GM18870 (cell line): Measurements from ENCODE around the gene MED27.

Experiments
- ATAC-seq: cut with Tn5 transposase; IDR thresholded peaks from one replicate; pipeline ENCODE4 v1.9.1; 2021; ENCODE audit warnings: moderate library complexity; ENCODE audit not compliant: unreplicated experiment

Gene MED27, protein sequence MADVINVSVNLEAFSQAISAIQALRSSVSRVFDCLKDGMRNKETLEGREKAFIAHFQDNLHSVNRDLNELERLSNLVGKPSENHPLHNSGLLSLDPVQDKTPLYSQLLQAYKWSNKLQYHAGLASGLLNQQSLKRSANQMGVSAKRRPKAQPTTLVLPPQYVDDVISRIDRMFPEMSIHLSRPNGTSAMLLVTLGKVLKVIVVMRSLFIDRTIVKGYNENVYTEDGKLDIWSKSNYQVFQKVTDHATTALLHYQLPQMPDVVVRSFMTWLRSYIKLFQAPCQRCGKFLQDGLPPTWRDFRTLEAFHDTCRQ

DNA sequence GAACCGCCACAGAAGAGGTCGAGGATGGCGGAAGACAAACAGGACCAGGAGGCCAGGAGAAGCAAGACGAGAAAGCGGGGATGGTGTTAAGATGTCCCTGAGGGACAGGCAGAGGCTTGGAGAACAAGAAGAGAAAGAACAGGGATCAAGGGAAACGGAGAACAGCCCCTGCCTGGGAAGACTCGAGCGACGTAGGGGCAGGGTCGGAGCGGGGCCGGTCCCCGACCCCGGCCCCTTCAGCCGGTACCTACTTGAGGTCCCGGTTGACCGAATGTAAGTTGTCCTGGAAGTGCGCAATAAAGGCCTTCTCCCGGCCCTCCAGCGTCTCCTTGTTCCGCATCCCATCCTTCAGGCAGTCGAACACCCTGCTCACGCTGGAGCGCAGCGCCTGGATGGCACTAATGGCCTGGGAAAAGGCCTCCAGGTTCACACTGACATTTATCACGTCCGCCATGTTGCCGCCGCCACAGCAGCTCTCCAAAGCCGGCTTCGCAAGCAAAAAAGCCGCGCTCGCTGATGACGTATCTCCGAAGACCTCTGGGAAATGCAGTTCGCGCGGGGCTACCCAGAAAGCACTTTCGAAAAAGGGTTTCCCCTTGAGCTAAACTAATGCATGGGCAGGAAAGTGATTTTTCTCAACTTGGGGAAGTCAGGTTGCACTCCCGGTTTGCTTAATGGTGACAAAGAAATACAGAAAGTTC is at the start of gene MED27:
Gene MED27, minus strand, starts transcription at position 477 of the 701 bp plus-strand sequence. Its CDS starts 23 bp downstream, at position 454.
- ATAC-seq: peak; percentile 83

DNA sequence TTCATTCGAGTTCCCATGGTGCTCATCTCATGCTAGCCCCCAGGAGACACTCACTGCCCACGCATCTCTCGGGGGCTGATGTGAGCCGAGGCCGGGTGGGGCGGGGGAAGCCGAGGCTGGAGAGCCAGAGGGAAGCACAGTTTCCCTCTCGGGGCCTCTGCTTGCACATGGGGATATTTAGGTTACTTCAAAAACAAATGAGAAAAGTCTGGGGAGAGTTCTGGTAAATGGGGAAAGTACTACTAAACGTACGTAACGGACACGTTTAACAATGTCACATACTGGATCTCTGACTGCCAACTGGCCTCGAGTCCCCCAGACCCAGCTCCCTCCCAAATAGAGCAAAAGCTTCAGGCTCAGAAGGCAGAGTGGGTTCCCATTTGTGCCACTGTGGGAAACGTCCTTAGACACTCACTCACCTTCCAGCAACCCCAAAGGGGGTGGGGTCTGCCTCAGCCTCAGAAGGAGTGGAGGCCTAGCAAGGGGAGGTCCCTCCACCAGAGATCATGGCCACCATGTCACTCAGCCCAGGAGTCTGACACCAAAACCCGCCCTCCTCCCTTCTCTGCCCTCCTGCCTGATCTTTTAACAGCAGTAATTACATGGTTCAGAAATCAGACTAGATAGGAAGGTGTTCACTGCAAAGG is 48.3 kb upstream of the MED27 start:
- ATAC-seq: no peak

DNA sequence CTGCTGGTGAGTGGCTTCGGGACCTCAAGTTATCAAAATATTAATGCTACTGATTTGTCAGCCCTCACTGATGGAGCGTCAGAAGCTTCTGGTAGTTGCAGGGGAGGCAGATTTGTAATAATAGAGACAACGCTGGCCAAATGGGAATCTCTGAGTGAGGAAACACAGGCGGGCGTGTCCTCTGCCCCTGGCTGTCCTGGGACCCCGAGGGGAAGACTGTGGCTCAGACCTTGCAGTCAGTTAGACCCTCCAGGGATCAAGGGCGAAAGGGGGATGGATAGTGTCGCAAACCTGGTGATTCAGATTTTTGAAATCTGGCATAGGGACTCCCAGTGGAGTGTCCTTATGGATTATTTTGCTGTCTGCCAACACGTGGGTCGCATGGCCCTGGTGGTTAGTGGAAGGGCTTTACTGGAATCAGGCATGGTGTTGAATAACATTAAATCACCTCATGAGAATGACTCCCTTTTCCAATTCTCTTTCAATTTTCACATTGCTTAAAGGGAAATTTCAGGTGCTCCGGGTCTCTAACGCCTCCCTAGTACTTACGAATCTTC is 47.1 kb upstream of the MED27 start:
- ATAC-seq: no peak

DNA sequence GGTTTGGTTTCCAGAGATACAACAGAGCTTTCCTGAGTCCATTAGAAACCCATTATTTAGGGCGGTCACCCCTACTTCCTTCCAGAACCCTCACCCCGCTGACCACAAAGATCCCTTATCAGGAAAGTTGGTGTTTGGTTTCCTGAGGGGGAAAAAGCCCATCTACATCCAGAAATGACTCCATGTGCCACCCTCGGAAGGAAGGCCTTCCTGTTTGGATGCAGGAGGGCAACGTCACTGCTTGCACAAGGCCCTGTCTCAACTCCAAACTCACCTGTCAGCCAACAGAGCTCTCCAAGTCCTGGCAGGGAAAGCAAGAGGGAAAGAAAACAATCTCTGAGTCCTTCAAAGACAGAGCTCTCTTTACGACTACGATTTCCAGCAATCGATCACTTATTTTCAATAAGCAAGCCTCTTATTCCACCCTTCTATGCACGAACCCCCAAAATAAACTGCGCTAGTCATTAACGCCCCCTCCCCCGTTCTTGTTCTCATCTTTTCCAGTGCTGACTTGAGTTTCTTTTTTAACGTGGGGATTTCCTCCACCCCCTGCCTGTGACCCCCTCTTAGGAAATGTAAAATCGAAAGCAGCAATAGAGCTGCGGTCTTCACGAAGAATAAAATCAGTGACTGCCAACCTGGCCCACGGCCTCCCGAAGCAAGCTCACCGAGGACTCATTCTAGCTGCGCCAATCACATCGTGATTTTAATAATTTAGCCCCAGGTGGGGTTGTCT is 46.4 kb upstream of the MED27 start:
- no peak for ATAC-seq

DNA sequence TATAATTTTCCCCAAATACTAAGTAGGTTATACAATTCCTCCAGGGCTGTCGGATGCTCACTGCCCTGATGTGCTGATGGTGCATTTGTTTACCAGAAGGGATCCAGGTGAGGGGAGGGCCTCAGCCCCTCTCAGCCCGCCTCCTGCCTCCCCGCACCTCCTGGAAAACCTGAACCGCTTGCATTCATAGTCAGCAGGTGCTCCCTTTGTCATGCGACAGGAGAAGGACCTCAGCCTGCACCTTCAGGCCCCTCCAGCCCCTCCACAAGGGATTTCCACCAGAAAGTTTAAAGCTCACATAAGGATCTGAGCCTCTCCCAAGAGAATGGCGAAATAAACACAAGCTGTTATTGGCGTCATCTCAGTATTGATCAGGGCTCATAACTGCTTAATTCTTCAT is 45.7 kb upstream of the MED27 start:
- no peak for ATAC-seq

DNA sequence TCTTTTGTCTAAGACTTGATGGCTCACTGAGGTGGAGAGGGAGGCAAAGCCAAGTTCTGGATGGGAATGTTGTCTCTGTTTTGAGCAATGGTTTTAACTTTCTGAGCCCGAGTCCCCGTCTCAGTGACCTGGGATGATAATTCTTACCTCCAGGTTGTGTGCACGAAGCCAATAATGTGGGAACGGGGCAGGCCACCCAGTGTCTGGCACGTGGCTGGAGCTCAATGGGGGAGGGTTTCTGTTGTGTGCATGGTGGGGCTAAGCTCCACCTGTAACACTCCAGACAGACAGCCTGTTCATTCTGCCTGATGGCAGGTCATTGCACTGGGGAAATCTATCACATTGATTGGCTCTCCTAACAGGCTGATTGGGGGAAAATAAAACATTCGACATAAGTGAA is 45.1 kb upstream of the MED27 start:
- no peak for ATAC-seq

DNA sequence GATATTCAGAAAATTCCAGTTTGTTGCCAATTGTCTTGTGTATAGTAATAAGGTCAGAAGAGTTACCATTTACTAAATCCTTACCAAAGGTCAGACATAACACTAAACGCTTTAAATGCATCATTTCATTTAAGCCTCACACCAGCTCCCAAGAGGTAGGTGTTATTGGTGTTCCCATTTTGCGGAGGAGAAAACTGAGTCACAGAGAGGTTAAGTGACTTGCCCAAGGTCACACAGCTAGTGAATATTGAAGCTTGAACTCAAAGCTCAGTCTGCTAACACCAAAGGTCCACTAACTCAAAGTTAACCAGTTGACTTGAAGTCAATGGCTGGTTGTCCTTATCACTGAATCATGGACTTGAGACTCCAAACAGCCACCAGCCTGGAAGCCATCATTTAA is 41.4 kb upstream of the MED27 start:
- ATAC-seq: no peak

DNA sequence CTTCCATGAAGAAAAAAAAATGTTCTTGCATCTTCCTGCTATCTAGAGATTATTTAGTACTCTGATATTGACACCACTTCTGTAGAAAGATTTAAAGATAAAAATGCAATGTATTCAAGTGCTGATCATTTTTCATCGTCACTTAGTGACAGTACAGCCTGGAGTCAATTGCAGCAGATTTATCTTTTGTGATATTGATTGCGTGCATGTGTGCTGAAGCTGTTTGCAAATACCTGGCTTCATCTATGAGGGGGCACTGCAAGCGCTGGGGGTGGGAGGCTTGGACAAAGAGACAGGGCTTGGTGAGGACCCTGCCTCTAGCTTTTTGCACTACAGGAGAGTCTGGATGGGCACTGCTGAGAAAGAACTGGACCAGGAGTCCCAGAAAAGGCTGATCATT is 38.0 kb upstream of the MED27 start:
- no peak for ATAC-seq

DNA sequence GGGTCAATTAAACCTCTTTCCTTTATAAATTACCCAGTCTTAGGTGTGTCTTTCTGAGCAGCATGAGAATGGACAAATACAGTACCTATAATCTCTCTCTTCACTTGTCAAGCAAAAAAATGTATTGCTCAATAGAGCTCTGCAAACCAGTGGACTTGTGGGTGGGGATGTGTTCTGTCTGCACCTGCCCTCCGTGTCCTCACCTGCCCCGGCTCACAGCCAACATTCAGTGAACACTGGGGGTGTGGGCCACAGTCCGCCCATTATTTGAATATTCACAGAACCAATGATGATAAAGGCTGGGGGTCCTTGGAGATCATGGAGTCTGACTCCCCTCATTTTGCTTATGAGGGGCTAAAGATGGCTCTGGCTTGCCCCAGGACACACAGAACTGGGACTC is 36.9 kb upstream of the MED27 start:
- ATAC-seq: no peak

DNA sequence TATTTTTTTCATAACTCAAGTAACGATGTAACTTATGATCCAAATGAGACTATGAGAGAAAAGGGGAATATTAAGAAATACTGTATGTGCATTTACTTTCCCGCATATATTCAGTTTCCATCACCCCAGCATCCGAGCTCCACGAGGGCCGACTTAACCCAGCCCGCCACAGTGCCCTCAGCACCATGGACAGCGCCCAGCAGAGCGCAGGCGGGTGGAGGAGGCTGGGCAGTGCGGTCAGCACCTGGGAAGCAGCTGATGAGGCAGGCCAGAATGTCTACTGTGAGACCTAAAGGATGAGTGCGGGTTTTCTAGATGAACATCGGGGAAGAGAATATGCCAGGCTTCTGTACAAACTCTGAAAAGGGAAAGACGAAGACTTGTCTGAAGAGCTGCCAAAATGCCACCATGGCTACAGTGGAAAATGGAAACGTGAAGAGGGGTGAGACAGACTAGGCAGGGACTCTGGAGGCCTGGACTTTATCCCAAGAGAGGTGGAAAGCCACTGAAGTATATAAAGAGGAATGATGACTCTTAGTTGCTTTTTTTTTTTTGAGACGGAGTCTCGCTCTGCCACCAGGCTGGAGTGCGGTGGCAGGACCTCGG is 34.5 kb upstream of the MED27 start:
- no peak for ATAC-seq

DNA sequence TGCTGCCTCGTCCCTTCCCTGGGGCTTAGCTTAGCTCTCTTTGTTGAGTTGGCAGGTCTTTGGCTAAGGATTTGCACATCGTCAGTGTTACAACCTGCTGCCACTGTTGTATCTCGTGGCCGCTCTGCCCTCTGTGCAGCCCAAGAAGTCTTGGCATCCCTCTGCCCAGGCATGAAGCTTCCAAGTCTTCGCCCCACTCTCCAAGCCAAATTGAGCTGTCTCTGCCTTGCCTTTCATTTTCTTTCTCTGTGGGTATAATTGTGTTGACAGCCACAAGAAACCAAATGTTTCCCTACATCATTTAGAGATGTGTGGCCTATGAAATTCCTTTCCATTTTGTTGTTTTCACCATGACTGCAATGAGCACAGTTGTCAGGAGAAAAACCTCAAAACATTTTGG is 29.6 kb upstream of the MED27 start:
- ATAC-seq: no peak

DNA sequence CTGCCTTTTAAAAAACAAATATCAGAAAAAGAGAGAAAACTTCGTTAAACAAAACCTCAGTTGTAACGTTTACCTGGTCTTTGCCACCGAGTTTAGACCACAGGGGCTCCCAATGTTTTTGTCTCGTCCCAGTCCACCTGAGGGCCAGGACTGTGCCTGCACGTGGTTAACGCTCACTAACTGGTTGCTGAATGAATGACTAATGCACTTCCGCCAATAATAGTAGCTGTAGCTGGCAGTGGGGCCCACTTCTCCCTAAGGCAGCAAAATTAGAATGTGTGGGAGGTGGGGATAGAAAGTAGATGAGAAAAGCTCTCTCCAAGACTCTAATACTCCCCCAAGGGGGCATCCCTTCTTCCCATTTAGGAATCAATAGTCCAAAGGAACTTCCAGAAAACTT is 29.1 kb upstream of the MED27 start:
- ATAC-seq: no peak

DNA sequence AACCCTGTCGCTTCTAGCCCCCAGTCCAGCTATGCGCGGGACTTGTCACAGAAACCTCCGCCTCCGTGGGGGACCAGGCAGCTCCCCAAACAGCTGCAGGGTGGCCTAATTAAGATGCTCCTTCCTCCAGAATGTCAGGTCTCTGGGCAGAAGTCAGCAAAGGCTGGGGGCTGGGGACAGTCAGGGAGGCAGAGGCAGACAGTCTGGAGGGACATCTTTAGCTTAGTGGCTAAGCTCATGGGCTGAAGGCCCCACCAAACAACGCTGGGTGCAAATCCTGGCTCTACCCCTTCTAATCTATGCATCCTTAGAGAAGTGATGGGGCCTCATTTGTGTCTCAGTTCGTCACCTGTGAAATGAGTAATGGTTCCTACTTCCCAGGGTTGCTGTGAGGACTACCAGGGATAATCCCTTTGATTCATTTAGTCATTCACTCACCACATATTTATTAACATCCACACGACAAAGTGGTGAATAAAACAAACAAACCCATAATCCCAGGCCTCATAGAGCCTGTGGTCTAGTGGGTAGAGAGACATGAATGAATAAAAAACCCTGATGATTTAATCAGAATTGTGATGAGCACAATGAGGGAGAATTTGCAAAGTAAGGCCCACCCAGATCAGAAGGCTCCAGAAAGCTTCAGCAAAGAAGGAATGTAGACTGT is 20.2 kb upstream of the MED27 start:
- ATAC-seq: no peak

DNA sequence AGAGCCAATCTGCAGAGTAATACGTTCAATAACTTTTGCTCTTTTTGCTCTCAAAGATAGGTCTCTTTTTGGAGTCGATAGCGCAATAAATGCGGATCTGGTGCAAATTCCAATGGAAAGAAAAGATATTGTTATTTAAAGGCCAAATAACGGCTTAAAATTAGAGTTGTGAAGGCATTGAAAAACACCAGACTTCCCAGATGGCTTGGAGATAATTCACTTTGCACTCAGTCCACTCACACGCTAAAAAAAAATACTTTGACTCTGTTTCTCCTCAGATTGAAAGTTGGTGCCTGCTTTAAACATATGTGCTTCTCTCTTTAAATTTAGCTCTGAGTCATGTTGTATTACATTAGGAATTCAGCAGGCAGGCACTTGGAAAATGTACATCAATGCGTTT is 19.5 kb upstream of the MED27 start:
- ATAC-seq: no peak

DNA sequence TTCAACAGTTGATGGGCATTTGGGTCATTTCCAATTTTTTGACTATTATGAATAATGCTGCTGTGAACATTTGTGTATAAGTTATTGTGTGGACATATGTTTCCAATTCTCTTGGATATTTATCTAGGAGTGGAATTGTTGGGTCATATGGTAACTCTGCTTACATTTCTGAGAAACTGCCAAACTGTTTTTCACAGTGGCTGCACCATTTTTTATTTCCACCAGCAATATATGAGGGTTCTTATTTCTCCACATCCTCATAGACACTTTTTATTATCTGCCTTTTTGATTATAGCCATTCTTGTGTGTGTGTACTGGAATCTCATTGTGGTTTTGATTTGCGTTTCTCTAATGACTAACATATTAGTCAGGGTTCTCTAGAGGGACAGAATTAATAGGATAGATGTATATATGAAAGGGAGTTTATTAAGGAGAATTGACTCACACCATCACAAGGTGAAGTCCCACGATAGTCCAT is 14.7 kb upstream of the MED27 start:
- no peak for ATAC-seq

DNA sequence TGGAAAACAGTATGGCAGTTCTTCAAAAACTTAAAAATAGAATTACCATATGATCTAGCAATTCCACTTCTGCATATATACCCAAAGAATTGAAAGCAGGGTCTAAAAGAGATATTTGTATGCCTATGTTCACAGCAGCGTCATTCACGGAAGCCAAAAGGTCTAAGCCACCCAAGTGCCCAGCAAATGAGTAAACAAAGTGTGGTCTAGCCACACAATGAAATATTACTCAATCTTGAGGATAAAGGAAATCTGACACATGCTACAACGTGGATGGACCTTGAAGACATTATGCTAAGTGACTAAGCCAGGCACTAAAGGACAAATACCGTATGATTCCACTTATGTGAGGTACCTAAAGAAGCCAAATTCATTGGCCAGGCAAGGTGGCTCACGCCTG is 11.1 kb upstream of the MED27 start:
- no peak for ATAC-seq

DNA sequence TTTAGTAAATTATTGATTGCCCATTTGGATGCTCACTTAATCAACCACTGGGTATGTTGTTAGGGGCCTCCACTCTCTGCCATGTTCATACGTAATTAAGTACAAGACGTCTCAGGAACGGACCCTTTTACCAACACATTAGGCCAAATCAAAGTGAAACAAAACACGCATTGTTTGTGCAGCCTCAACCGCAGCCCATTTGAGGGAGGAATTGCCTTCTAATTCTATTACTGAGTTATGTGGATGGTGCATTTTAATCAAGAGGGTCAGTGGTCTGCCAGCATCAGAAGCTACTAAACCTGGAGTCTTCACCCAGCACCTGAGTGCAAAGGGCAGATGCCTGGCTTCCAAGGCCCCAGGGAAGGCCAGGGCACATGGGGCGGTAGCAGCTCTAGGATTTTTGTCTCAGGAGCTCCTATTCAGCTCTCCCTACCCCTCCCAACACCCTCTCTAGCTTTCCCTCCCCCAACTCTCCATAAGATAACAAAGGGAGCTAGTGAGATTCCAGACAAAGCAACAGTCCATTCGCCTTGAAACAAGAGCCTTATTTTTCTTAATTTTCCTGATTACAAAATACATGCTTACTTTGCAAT is 7.9 kb upstream of the MED27 start:
- ATAC-seq: no peak

DNA sequence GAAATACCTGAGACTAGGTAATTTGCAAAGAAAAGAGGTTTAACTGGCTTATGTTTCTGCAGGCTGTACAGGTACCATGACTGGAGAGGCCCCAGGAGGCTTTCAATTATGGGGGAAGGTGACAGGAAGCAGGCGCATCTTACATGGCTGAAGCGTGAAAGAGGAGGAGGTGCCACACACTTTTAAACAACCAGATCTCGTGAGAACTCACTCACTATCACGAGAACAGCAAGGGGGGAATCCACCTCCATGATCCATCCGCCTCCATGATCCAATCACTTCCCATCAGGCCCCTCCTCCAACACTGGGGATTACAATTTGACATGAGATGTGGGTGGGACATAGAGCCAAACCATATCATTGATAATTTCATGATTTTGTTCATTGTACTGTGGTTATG is 2.5 kb upstream of the MED27 start:
- ATAC-seq: no peak

DNA sequence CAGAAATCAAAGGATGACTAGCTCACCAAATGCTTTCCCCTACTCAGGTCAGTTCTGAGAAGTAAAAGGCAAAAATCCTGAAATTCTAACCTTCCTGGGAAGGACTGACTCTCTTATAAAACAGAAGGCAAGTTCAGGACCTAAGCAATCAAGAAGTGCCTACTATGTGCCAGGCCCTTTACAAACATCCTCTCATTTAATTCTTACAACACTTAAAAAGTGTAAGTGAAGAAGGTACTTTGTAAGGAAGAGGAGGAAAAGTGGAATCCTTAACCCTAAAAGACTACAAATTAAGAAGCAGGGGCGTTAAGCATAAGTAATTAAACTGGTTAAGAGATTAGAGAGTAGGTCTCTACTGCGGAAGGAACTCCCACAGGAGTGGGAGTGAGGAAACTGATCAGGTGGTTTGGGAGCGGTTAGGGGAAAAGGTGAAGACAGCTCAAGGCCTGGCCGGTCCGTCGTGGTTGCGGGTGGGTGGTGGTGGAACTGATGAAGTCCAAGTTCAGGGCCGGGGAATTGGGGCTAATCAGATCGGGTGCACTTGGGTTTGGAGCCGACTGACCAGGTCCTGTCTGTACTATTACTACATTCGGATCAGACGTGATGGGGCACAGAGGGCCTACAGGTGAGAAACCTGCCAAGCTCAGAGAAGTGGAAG is 839 bp downstream of the MED27 start:
- no peak for ATAC-seq
